ENCODE data around the gene TXNRD1. TPM values are rescaled to one million over a fixed set of nuclear protein-coding genes. Genes with fewer than 3 reads are reported as not detected.

Gene TXNRD1
- total RNA-seq, 4 donors from 2014 or later = 33.1 to 52.1 (median 39.4) TPM

GRCh38 chr12:104190641-104191176 is 24.9 kb upstream of the TXNRD1 start:
- Histone ChIP-seq H3K4me1 (no peaks in the 10 kb centered on the region), H3K27me3 (no peaks in the 10 kb centered on the region), H3K36me3 (no peaks in the 10 kb centered on the region), H3K4me3 (no peak overlapping the region), H3K9me3 (no peaks in the 10 kb centered on the region), H3K27ac (no peak overlapping the region)
- no peak for DNase-seq (ENCODE audit: low spot score in 2 of 2)
- TF ChIP-seq POLR2A (IDR thresholded peaks at IDR 0.05) (no peak), POLR2AphosphoS5 (IDR thresholded peaks at IDR 0.05) (no peak), EP300 (IDR thresholded peaks at IDR 0.05) (no peak), CTCF (IDR thresholded peaks at IDR 0.05) (no peak)
- WGBS = 100% methylated on average over 3 of the region's 3 CpGs

- Histone ChIP-seq H3K4me3 (no peak overlapping the region), H3K27me3 (no peaks in the 10 kb centered on the region), H3K9me3 (no peaks in the 10 kb centered on the region), H3K36me3 (no peaks in the 10 kb centered on the region), H3K4me1 (peaks cover 4% of the 10 kb centered on the region), H3K27ac (no peak overlapping the region)
- no peak for TF ChIP-seq EP300 (IDR thresholded peaks at IDR 0.05)
- TF ChIP-seq POLR2AphosphoS5 (IDR thresholded peaks at IDR 0.05) = no peak
- TF ChIP-seq POLR2A (IDR thresholded peaks at IDR 0.05) = no peak
- 51% methylated on average over 2 of the region's 2 CpGs for WGBS
- no peak for DNase-seq (ENCODE audit: low spot score in 2 of 2)
These were observed 18.3 kb upstream of the TXNRD1 start for GRCh38 chr12:104197264-104197663.

GRCh38 chr12:104199964-104200363 is 15.6 kb upstream of the TXNRD1 start:
- H3K4me3 ChIP-seq = no peak overlapping the region
- peaks cover 4% of the 10 kb centered on the region for H3K4me1 ChIP-seq
- DNase-seq (ENCODE audit: low spot score in 2 of 2) = no peak
- no peaks in the 10 kb centered on the region for H3K9me3 ChIP-seq
- no peaks in the 10 kb centered on the region for H3K36me3 ChIP-seq
- no peaks in the 10 kb centered on the region for H3K27me3 ChIP-seq
- 90% methylated on average over 2 of the region's 2 CpGs for WGBS
- no peak overlapping the region for H3K27ac ChIP-seq
- TF ChIP-seq EP300 (IDR thresholded peaks at IDR 0.05) = no peak
- TF ChIP-seq CTCF (IDR thresholded peaks at IDR 0.05) = no peak
- TF ChIP-seq POLR2AphosphoS5 (IDR thresholded peaks at IDR 0.05) = no peak
- TF ChIP-seq POLR2A (IDR thresholded peaks at IDR 0.05) = no peak

GRCh38 chr12:104201238-104202001 is 14.2 kb upstream of the TXNRD1 start:
- DNase-seq (ENCODE audit: low spot score in 2 of 2) = no peak
- WGBS = 39% methylated on average over 3 of the region's 3 CpGs
- H3K4me3 ChIP-seq = no peak overlapping the region
- H3K27ac ChIP-seq = no peak overlapping the region
- H3K27me3 ChIP-seq = no peaks in the 10 kb centered on the region
- H3K9me3 ChIP-seq = no peaks in the 10 kb centered on the region
- TF ChIP-seq CTCF (IDR thresholded peaks at IDR 0.05) = peak; percentile 68 to 74
- no peak for TF ChIP-seq EP300 (IDR thresholded peaks at IDR 0.05)
- H3K4me1 ChIP-seq = peaks cover 4% of the 10 kb centered on the region
- no peaks in the 10 kb centered on the region for H3K36me3 ChIP-seq

GRCh38 chr12:104204690-104205480 is 10.7 kb upstream of the TXNRD1 start:
- Histone ChIP-seq H3K4me3 (no peak overlapping the region), H3K36me3 (no peaks in the 10 kb centered on the region), H3K27me3 (no peaks in the 10 kb centered on the region), H3K4me1 (no peaks in the 10 kb centered on the region), H3K27ac (no peak overlapping the region), H3K9me3 (no peaks in the 10 kb centered on the region)
- no peak for TF ChIP-seq POLR2A (IDR thresholded peaks at IDR 0.05)
- TF ChIP-seq CTCF (IDR thresholded peaks at IDR 0.05) = no peak
- no peak for TF ChIP-seq EP300 (IDR thresholded peaks at IDR 0.05)
- TF ChIP-seq POLR2AphosphoS5 (IDR thresholded peaks at IDR 0.05) = no peak
- 88% methylated on average over 19 of the region's 19 CpGs for WGBS
- DNase-seq (ENCODE audit: low spot score in 2 of 2) = no peak
